DND-41 (cell line): ENCODE data around the gene RIT1.

Experiments used
- ATAC-seq: fragments of 200-7000 bp; cut with Tn5 transposase; 3 replicates; pipeline ENCODE4 v1.9.1; 2021; ENCODE audit warnings: low read depth; ENCODE audit not compliant: insufficient read depth
- DNase-seq: peaks from one replicate; pipeline ENCODE4 v3.0.0-alpha.2; 2020
- H2AFZ ChIP-seq: 2 replicates; pipeline ENCODE4 v1.6.0; 2012; ENCODE audit warnings: low read depth, low read length
- H3K27ac ChIP-seq: 2 replicates; pipeline ENCODE4 v1.5.1; 2012; ENCODE audit warnings: low read length, inconsistent platforms
- H3K27me3 ChIP-seq: fragments of 200-600 bp; sonication (generic); 2 replicates; pipeline ENCODE4 v1.6.0; 2012; ENCODE audit warnings: low read length, mild to moderate bottlenecking, inconsistent platforms; ENCODE audit not compliant: insufficient read depth, poor library complexity
- H3K36me3 ChIP-seq: 2 replicates; pipeline ENCODE4 v1.5.1; 2012; ENCODE audit warnings: low read length, inconsistent platforms; ENCODE audit not compliant: insufficient read depth
- H3K4me1 ChIP-seq: 2 replicates; pipeline ENCODE4 v1.5.1; 2012; ENCODE audit warnings: mild to moderate bottlenecking, low read length; ENCODE audit not compliant: insufficient read depth
- H3K4me2 ChIP-seq: 2 replicates; pipeline ENCODE4 v1.6.0; 2012; ENCODE audit warnings: mild to moderate bottlenecking, moderate library complexity, low read length, inconsistent platforms; ENCODE audit not compliant: insufficient read depth
- H3K4me3 ChIP-seq, 2 experiments: fragments of 200-600 bp in 1 of 2; shearing (Covaris generic) in 1 of 2; 2 replicates each; pipeline ENCODE4 v1.5.1; 2012 to 2016; ENCODE audit warnings: inconsistent platforms in 2 of 2, low read length in 2 of 2, mild to moderate bottlenecking in 2 of 2, low read depth in 1 of 2, moderate library complexity in 1 of 2
- H3K79me2 ChIP-seq: 2 replicates; pipeline ENCODE4 v1.6.0; 2012; ENCODE audit warnings: low read length, inconsistent platforms; ENCODE audit not compliant: insufficient read depth
- H3K9ac ChIP-seq: 2 replicates; pipeline ENCODE4 v1.6.0; 2012; ENCODE audit warnings: low read depth, mild to moderate bottlenecking, inconsistent platforms, low read length, moderate library complexity
- H3K9me3 ChIP-seq: 2 replicates; pipeline ENCODE4 v1.5.1; 2012; ENCODE audit warnings: low read length, moderate library complexity, mild to moderate bottlenecking, inconsistent platforms; ENCODE audit not compliant: insufficient read depth, severe bottlenecking
- H4K20me1 ChIP-seq: 2 replicates; pipeline ENCODE4 v1.6.0; 2012; ENCODE audit warnings: low read length; ENCODE audit not compliant: insufficient read depth
- EZH2 ChIP-seq: IDR thresholded peaks from 3 replicates; pipeline ENCODE4 v1.6.1; 2012; ENCODE audit warnings: borderline replicate concordance, low read depth, mild to moderate bottlenecking, moderate library complexity, low read length, inconsistent platforms; ENCODE audit not compliant: severe bottlenecking
- TF ChIP-seq, protein P1 (sequence below): IDR thresholded peaks from 2 replicates; pipeline ENCODE4 v1.5.1; 2012; ENCODE audit warnings: borderline replicate concordance, low read length, moderate library complexity, mild to moderate bottlenecking; ENCODE audit not compliant: poor library complexity, severe bottlenecking; ENCODE audit errors: extremely low read depth

The RIT1 gene

DNA sequence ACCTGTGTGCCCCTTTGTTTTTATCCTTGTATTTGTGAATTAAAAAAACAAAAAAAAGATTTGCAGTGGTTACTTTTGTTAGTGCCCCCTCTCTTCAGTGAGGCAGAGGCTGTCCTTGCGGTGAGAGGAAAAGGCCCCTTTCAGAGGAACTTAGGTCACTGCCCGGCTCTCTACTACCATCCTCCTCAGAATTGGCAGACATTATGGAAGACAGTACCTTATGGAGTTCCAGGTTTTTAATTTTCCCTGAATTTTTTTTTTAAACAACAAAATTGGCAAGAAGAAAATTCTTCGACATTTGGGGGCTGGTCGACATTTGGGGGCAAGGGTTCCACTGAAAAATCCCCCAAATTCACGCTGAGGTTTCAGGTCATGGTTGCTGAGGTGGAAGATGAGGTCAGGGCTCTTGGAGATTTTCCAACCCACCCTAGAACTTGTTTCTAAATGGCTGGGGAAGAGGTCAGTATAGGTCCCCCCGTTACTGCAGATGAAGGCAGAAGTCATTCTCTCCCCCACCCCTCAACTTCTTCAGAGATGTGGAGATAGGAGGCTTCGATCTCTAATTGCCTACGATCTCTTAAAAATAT lies 35.6 kb upstream of the RIT1 start:
- H3K36me3 ChIP-seq, result peaks cover 49% of the 10 kb centered on the region
- ATAC-seq, result no peak
- peaks cover 13% of the 10 kb centered on the region for H4K20me1 ChIP-seq

DNA sequence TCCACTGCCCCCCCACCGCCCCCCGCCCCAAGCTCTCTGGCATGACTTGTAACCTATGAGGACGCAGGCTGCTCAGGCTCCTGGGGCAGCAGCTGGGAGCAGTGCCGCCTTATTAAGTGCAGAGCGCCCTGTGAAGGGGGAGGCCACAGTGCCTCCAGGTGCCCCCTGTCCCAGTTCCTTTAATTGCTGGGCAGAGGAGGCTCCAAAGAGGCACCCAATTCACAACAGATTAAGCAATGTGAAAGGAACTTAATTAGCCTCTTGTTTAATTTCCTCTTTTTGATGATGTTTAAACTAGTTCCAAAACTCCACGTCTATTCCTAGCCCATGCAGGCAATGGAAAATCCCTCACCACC lies 33.3 kb upstream of the RIT1 start:
- ATAC-seq, result no peak
- Histone ChIP-seq H3K4me2 (no peak overlapping the region), H3K9ac (no peak overlapping the region), H3K36me3 (peaks cover 30% of the 10 kb centered on the region), H3K4me3 (no peak overlapping the region), H3K79me2 (no peaks in the 10 kb centered on the region), H3K4me1 (peaks cover 23% of the 10 kb centered on the region), H3K27me3 (no peaks in the 10 kb centered on the region), H3K27ac (no peak overlapping the region), H3K9me3 (no peaks in the 10 kb centered on the region), H4K20me1 (peaks cover 4% of the 10 kb centered on the region), H2AFZ (no peak overlapping the region)
- DNase-seq, result no peak
- no peak for TF ChIP-seq EZH2

More for the DNA sequence above, 35.6 kb upstream of the RIT1 start:
- peaks cover 5% of the 10 kb centered on the region for H3K4me1 ChIP-seq
- H3K4me3 ChIP-seq, result no peak overlapping the region
- no peak overlapping the region for H3K4me2 ChIP-seq
- no peak overlapping the region for H3K9ac ChIP-seq
- TF ChIP-seq, protein P1, sequence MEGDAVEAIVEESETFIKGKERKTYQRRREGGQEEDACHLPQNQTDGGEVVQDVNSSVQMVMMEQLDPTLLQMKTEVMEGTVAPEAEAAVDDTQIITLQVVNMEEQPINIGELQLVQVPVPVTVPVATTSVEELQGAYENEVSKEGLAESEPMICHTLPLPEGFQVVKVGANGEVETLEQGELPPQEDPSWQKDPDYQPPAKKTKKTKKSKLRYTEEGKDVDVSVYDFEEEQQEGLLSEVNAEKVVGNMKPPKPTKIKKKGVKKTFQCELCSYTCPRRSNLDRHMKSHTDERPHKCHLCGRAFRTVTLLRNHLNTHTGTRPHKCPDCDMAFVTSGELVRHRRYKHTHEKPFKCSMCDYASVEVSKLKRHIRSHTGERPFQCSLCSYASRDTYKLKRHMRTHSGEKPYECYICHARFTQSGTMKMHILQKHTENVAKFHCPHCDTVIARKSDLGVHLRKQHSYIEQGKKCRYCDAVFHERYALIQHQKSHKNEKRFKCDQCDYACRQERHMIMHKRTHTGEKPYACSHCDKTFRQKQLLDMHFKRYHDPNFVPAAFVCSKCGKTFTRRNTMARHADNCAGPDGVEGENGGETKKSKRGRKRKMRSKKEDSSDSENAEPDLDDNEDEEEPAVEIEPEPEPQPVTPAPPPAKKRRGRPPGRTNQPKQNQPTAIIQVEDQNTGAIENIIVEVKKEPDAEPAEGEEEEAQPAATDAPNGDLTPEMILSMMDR, result no peak
- no peak for TF ChIP-seq EZH2
- no peaks in the 10 kb centered on the region for H3K27me3 ChIP-seq
- H3K79me2 ChIP-seq, result no peaks in the 10 kb centered on the region
- no peak for DNase-seq
- no peaks in the 10 kb centered on the region for H3K9me3 ChIP-seq
- peak overlapping the region; percentile 47 for H3K27ac ChIP-seq
- no peak overlapping the region for H2AFZ ChIP-seq

DNA sequence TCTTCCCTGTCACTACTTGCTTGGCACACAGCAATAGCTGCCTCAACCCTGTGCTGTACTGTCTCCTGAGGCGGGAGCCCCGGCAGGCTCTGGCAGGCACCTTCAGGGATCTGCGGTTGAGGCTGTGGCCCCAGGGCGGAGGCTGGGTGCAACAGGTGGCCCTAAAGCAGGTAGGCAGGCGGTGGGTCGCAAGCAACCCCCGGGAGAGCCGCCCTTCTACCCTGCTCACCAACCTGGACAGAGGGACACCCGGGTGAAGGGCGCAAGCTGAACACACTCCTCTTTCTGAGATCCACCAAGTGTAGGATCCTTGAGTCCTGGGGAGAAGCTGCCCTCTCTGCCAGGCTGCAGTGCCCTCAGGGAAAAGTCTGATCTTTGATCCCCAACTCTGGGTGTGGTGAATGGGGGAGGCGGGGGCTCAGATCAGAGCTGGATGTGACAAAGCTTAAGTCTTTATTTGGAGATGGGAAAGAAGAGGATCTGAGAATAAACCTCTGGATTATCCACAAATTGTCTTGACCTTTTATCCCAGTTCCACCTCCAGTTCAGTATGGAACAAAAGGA lies 31.5 kb upstream of the RIT1 start:
- peaks cover 23% of the 10 kb centered on the region for H3K4me1 ChIP-seq
- peaks cover 19% of the 10 kb centered on the region for H3K36me3 ChIP-seq
- DNase-seq (no peak), ATAC-seq (no peak)
- H3K4me3 ChIP-seq, result no peak overlapping the region
- H3K79me2 ChIP-seq, result no peaks in the 10 kb centered on the region
- peaks cover under 1% of the 10 kb centered on the region for H4K20me1 ChIP-seq
- H3K9me3 ChIP-seq, result no peaks in the 10 kb centered on the region
- H3K27me3 ChIP-seq, result no peaks in the 10 kb centered on the region
- H3K4me2 ChIP-seq, result no peak overlapping the region
- H3K27ac ChIP-seq, result no peak overlapping the region
- H3K9ac ChIP-seq, result no peak overlapping the region
- no peak for TF ChIP-seq EZH2
- TF ChIP-seq, protein P1, result no peak
- no peak overlapping the region for H2AFZ ChIP-seq

DNA sequence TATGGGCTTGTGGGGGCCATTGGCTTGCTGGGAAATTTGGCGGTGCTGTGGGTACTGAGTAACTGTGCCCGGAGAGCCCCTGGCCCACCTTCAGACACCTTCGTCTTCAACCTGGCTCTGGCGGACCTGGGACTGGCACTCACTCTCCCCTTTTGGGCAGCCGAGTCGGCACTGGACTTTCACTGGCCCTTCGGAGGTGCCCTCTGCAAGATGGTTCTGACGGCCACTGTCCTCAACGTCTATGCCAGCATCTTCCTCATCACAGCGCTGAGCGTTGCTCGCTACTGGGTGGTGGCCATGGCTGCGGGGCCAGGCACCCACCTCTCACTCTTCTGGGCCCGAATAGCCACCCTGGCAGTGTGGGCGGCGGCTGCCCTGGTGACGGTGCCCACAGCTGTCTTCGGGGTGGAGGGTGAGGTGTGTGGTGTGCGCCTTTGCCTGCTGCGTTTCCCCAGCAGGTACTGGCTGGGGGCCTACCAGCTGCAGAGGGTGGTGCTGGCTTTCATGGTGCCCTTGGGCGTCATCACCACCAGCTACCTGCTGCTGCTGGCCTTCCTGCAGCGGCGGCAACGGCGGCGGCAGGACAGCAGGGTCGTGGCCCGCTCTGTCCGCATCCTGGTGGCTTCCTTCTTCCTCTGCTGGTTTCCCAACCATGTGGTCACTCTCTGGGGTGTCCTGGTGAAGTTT lies 30.8 kb upstream of the RIT1 start:
- peak overlapping the region; percentile 37; the same call in 1 of the 2 replicates for H3K27ac ChIP-seq
- H3K4me1 ChIP-seq, result peaks cover 23% of the 10 kb centered on the region
- no peaks in the 10 kb centered on the region for H3K9me3 ChIP-seq
- H3K79me2 ChIP-seq, result no peaks in the 10 kb centered on the region
- peaks cover 12% of the 10 kb centered on the region for H3K36me3 ChIP-seq
- H3K4me2 ChIP-seq, result no peak overlapping the region
- ATAC-seq, result no peak
- no peak for DNase-seq
- no peak overlapping the region for H3K9ac ChIP-seq
- no peaks in the 10 kb centered on the region for H3K27me3 ChIP-seq
- TF ChIP-seq, protein P1, result no peak
- no peak for TF ChIP-seq EZH2
- no peak overlapping the region for H3K4me3 ChIP-seq
- H2AFZ ChIP-seq, result no peak overlapping the region
- H4K20me1 ChIP-seq, result no peaks in the 10 kb centered on the region; the same call in 1 of the 2 replicates
